WTC11 (cell line): ENCODE measurements around the gene FANCI. TPM values are rescaled to one million over a fixed set of nuclear protein-coding genes. Genes with fewer than 3 reads are reported as not detected.

Source experiments
- ATAC-seq: fragments of 200-7000 bp; cut with Tn5 transposase; 2 replicates; pipeline ENCODE4 v1.10.0; 2021; ENCODE audit warnings: mild to moderate bottlenecking, moderate library complexity
- CTCF ChIA-PET: fragments of 300-600 bp; sonication (Branson Sonifier 250); formaldehyde crosslinking; loops from one replicate; lab custom pipeline; 2021; ENCODE audit warnings: antibody characterized with exemption; lab: Charles Lee
- POLR2A ChIA-PET: fragments of 350-600 bp; sonication (Branson Sonifier 250); formaldehyde crosslinking; loops from one replicate; lab custom pipeline; 2021; ENCODE audit warnings: antibody characterized with exemption; lab: Charles Lee
- DNase-seq: peaks from one replicate; pipeline ENCODE4 v3.0.0; 2021; ENCODE audit warnings: low spot score
- H3K27ac Mint-ChIP-seq: 2 replicates; pipeline ENCODE4 v1.8.0; 2021; ENCODE audit warnings: mixed read lengths
- H3K27me3 Mint-ChIP-seq: 2 replicates; pipeline ENCODE4 v1.8.0; 2021; ENCODE audit warnings: low read depth, mild to moderate bottlenecking, moderate library complexity, mixed read lengths
- H3K36me3 Mint-ChIP-seq: 2 replicates; pipeline ENCODE4 v1.8.0; 2021; ENCODE audit warnings: mixed read lengths
- H3K4me1 Mint-ChIP-seq: 2 replicates; pipeline ENCODE4 v1.8.0; 2022; ENCODE audit warnings: mixed read lengths
- H3K4me3 Mint-ChIP-seq: 2 replicates; pipeline ENCODE4 v1.8.0; 2021; ENCODE audit warnings: mild to moderate bottlenecking, moderate library complexity, mixed read lengths
- H3K9me3 Mint-ChIP-seq: 2 replicates; pipeline ENCODE4 v1.8.0; 2021; ENCODE audit warnings: mixed read lengths
- AFF4 ChIP-seq: sonication (generic); formaldehyde crosslinking; IDR thresholded peaks from 2 replicates; pipeline ENCODE4 v1.8.1; 2023; ENCODE audit warnings: mild to moderate bottlenecking, missing genetic modification reagents, borderline replicate concordance
- CBFB ChIP-seq: sonication (generic); formaldehyde crosslinking; IDR thresholded peaks from 2 replicates; pipeline ENCODE4 v1.8.1; 2022; ENCODE audit warnings: mild to moderate bottlenecking, low read depth, missing genetic modification reagents
- EMX1 ChIP-seq: fragments of 250-450 bp; sonication (Bioruptor Pico); IDR thresholded peaks from 2 replicates; pipeline ENCODE4 v1.8.0; 2021; ENCODE audit warnings: mild to moderate bottlenecking
- ERG ChIP-seq: fragments of 250-450 bp; sonication (Bioruptor Pico); IDR thresholded peaks from 2 replicates; pipeline ENCODE4 v1.8.0; 2021; ENCODE audit warnings: mild to moderate bottlenecking
- FOXJ3 ChIP-seq: sonication (generic); formaldehyde crosslinking; IDR thresholded peaks from 2 replicates; pipeline ENCODE4 v1.9.0; 2021; ENCODE audit warnings: missing genetic modification reagents, mild to moderate bottlenecking, borderline replicate concordance
- JUN ChIP-seq: sonication (generic); formaldehyde crosslinking; IDR thresholded peaks from 2 replicates; pipeline ENCODE4 v1.8.0; 2023; ENCODE audit warnings: mild to moderate bottlenecking, missing genetic modification reagents
- NFE2L1 ChIP-seq: sonication (generic); formaldehyde crosslinking; IDR thresholded peaks from 2 replicates; pipeline ENCODE4 v1.8.1; 2023; ENCODE audit warnings: missing genetic modification reagents
- NR1H2 ChIP-seq: sonication (generic); formaldehyde crosslinking; IDR thresholded peaks from 2 replicates; pipeline ENCODE4 v1.9.0; 2021; ENCODE audit warnings: mild to moderate bottlenecking, moderate library complexity, missing genetic modification reagents
- PRRX2 ChIP-seq: fragments of 250-450 bp; sonication (Bioruptor Pico); IDR thresholded peaks from 2 replicates; pipeline ENCODE4 v1.8.0; 2021; ENCODE audit warnings: mild to moderate bottlenecking
- RELA ChIP-seq: sonication (generic); formaldehyde crosslinking; IDR thresholded peaks from 2 replicates; pipeline ENCODE4 v1.8.1; 2022; ENCODE audit warnings: missing genetic modification reagents, mild to moderate bottlenecking, borderline replicate concordance
- SMAD3 ChIP-seq: sonication (generic); formaldehyde crosslinking; IDR thresholded peaks from 2 replicates; pipeline ENCODE4 v1.8.0; 2022; ENCODE audit warnings: missing genetic modification reagents, mild to moderate bottlenecking, borderline replicate concordance
- TEAD1 ChIP-seq: sonication (generic); formaldehyde crosslinking; IDR thresholded peaks from 2 replicates; pipeline ENCODE4 v1.8.0; 2022; ENCODE audit warnings: mild to moderate bottlenecking, missing genetic modification reagents
- ZBTB21 ChIP-seq: sonication (generic); formaldehyde crosslinking; IDR thresholded peaks from 2 replicates; pipeline ENCODE4 v1.8.1; 2023; ENCODE audit warnings: mild to moderate bottlenecking, missing genetic modification reagents, borderline replicate concordance
- ZNF121 ChIP-seq: sonication (generic); formaldehyde crosslinking; IDR thresholded peaks from 2 replicates; pipeline ENCODE4 v1.8.0; 2023; ENCODE audit warnings: missing genetic modification reagents
- ZNF281 ChIP-seq: sonication (generic); formaldehyde crosslinking; IDR thresholded peaks from 2 replicates; pipeline ENCODE4 v1.8.0; 2023; ENCODE audit warnings: mild to moderate bottlenecking, missing genetic modification reagents
- ZNF396 ChIP-seq: fragments of 250-450 bp; sonication (Bioruptor Pico); IDR thresholded peaks from 2 replicates; pipeline ENCODE4 v1.8.0; 2021; ENCODE audit warnings: mild to moderate bottlenecking, moderate library complexity, borderline replicate concordance
- ZNF416 ChIP-seq: fragments of 250-450 bp; sonication (Bioruptor Pico); IDR thresholded peaks from 2 replicates; pipeline ENCODE4 v1.9.0; 2021; ENCODE audit warnings: mild to moderate bottlenecking, inconsistent platforms
- ZNF671 ChIP-seq: fragments of 250-450 bp; sonication (Bioruptor Pico); IDR thresholded peaks from 2 replicates; pipeline ENCODE4 v1.8.0; 2021; ENCODE audit warnings: mild to moderate bottlenecking
- total RNA-seq: library from RNA; stranded (reverse); gene quantifications from 3 replicates; pipeline ENCODE4 v1.2.3, GENCODE V29; 2021
- TF ChIP-seq, protein P1 (sequence below): sonication (generic); formaldehyde crosslinking; conservative IDR thresholded peaks from 2 replicates; pipeline ENCODE4 v1.8.1; 2022; ENCODE audit warnings: mild to moderate bottlenecking, missing genetic modification reagents
- TF ChIP-seq, protein P2 (sequence below): fragments of 250-450 bp; sonication (Bioruptor Pico); IDR thresholded peaks from 2 replicates; pipeline ENCODE4 v2.1.2; 2022; ENCODE audit warnings: mild to moderate bottlenecking, moderate library complexity

FANCI gene
- total RNA-seq, 1 experiment from 2014 or later, result 108 TPM

- Mint-ChIP-seq H3K9me3 (no peaks in the 10 kb centered on the region), H3K27me3 (peaks cover 5% of the 10 kb centered on the region; the same call in 1 of the 2 replicates), H3K27ac (no peak overlapping the region), H3K4me1 (peaks cover 12% of the 10 kb centered on the region), H3K4me3 (no peak overlapping the region), H3K36me3 (peaks cover 60% of the 10 kb centered on the region)
- ChIA-PET POLR2A (interaction anchor here (0.5 kb wide), 1 partner anchor 250 kb away, joined by 3 read pairs; no protein-coding TSS in a partner anchor), CTCF (interaction anchor here (0.8 kb wide), 1 partner anchor 28 kb away, joined by 4 read pairs; no protein-coding TSS in a partner anchor)
- DNase-seq, result no peak
- no peak for ATAC-seq
- no peak for TF ChIP-seq ZNF671
- TF ChIP-seq, protein P1, sequence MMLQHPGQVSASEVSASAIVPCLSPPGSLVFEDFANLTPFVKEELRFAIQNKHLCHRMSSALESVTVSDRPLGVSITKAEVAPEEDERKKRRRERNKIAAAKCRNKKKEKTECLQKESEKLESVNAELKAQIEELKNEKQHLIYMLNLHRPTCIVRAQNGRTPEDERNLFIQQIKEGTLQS (CRISPR knock-in tag), result no peak
- no peak for TF ChIP-seq NR1H2 (CRISPR knock-in tag)
- TF ChIP-seq, protein P2, sequence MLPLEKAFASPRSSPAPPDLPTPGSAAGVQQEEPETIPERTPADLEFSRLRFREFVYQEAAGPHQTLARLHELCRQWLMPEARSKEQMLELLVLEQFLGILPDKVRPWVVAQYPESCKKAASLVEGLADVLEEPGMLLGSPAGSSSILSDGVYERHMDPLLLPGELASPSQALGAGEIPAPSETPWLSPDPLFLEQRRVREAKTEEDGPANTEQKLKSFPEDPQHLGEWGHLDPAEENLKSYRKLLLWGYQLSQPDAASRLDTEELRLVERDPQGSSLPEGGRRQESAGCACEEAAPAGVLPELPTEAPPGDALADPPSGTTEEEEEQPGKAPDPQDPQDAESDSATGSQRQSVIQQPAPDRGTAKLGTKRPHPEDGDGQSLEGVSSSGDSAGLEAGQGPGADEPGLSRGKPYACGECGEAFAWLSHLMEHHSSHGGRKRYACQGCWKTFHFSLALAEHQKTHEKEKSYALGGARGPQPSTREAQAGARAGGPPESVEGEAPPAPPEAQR, result no peak
- no peak for TF ChIP-seq ZNF416
- no peak for TF ChIP-seq FOXJ3 (CRISPR knock-in tag)
- TF ChIP-seq NFE2L1 (CRISPR knock-in tag), result no peak
- no peak for TF ChIP-seq ZNF396 (CRISPR knock-in tag)
- TF ChIP-seq SMAD3, result no peak
- TF ChIP-seq ZNF281 (CRISPR knock-in tag), result no peak
- no peak for TF ChIP-seq EMX1 (CRISPR knock-in tag)
- TF ChIP-seq RELA (CRISPR knock-in tag), result no peak
- TF ChIP-seq ZBTB21 (CRISPR knock-in tag), result no peak
- TF ChIP-seq ZNF121 (CRISPR knock-in tag), result no peak
- TF ChIP-seq CBFB (CRISPR knock-in tag), result no peak
- TF ChIP-seq JUN, result no peak
- TF ChIP-seq TEAD1, result no peak
- TF ChIP-seq ERG (CRISPR knock-in tag), result no peak
- no peak for TF ChIP-seq PRRX2 (CRISPR knock-in tag)
- no peak for TF ChIP-seq AFF4 (CRISPR knock-in tag)
These were observed 86.3 kb downstream of the FANCI start for GRCh38 chr15:89330119-89330518.
